ENCODE results near the gene ATP6V0B. TPM values are rescaled to one million over a fixed set of nuclear protein-coding genes. Genes with fewer than 3 reads are reported as not detected.

ATP6V0B gene
- total and polyA plus RNA-seq, 9 of the 15 experiments (the other 6 are each of a cell fraction or from before 2014, with no cell fraction given), result 137 to 328 (median 220) TPM

GRCh38 chr1:43946236-43947060 lies 28.3 kb upstream of the ATP6V0B start, which contains the start of gene IPO13 (continued):
- TF ChIP-seq MEF2D (tag; conservative IDR thresholded peaks at IDR 0.05; ENCODE audit: low read depth) (0 out of 2 replicates have a peak, but pooled peaks have one; percentile 64), TRIM28 (IDR thresholded peaks at IDR 0.05) (no peak), TAL1 (IDR thresholded peaks at IDR 0.05) (peak; percentile 52), NR2F6 (CRISPR knock-in tag; IDR thresholded peaks at IDR 0.05) (no peak), EHMT2 (IDR thresholded peaks at IDR 0.05) (peak; percentile 96), BACH1 (tag; IDR thresholded peaks at IDR 0.05) (no peak), RERE (CRISPR knock-in tag; IDR thresholded peaks at IDR 0.05; ENCODE audit: borderline replicate concordance) (no peak), ZNF121 (CRISPR knock-in tag; conservative IDR thresholded peaks at IDR 0.05) (no peak), MCM3 (IDR thresholded peaks at IDR 0.05) (no peak), ZNF551 (CRISPR knock-in tag; IDR thresholded peaks at IDR 0.05) (no peak), E2F5 (CRISPR knock-in tag; IDR thresholded peaks at IDR 0.05) (peak; percentile 59; the same call in 1 of the 2 replicates), PHF20 (IDR thresholded peaks at IDR 0.05; ENCODE audit: partially characterized antibody) (peak; percentile 74), ZNF75A (CRISPR knock-in tag; IDR thresholded peaks at IDR 0.05) (no peak; the same call in 1 of the 2 replicates), RCOR1 (IDR thresholded peaks at IDR 0.05; ENCODE audit: borderline replicate concordance in 1 of 2, low read depth in 2 of 2, low read length in 2 of 2) (peak; percentile 26 to 42; a peak in 2 of 4 replicates), HDAC8 (tag; IDR thresholded peaks at IDR 0.05) (peak; percentile 22; the same call in 1 of the 2 replicates), SP2 (IDR thresholded peaks at IDR 0.05; ENCODE audit: extremely low read depth, low read depth, low read length, poor library complexity, severe bottlenecking) (no peak), HDAC3 (IDR thresholded peaks at IDR 0.05; ENCODE audit: borderline replicate concordance, partially characterized antibody) (no peak), ELF4 (CRISPR knock-in tag; IDR thresholded peaks at IDR 0.05) (no peak), SPI1 (IDR thresholded peaks at IDR 0.05; ENCODE audit: borderline replicate concordance, low read depth, low read length) (peak; percentile 26; the same call in 1 of the 2 replicates), NFIX (CRISPR knock-in tag; IDR thresholded peaks at IDR 0.05; ENCODE audit: low read depth) (no peak), MNT (conservative IDR thresholded peaks at IDR 0.05) (peak; percentile 99 to 100), JUNB (CRISPR knock-in tag; conservative IDR thresholded peaks at IDR 0.05) (no peak)

Measured in K562 (cell line).